NK-92 (cell line): ENCODE data around the gene FGGY.
"Not testable (repeated sequence)": the region's sequence is repeated elsewhere in the genome, so short reads cannot be mapped to it uniquely, and the experiment has no call there.

Experiments used
- DNase-seq: peaks from one replicate; lab custom pipeline; 2025; ENCODE audit not compliant: unreplicated experiment; lab: John Stamatoyannopoulos, UW

The FGGY gene

GRCh38 chr1:59568158-59568935 is 271.5 kb downstream of the FGGY start:
- no peak for DNase-seq

- no peak for DNase-seq
Measured at GRCh38 chr1:59569198-59569597, 272.3 kb downstream of the FGGY start.

GRCh38 chr1:59570524-59570923 is 273.6 kb downstream of the FGGY start:
- DNase-seq = no peak

GRCh38 chr1:59574085-59574484 is 277.2 kb downstream of the FGGY start:
- no peak for DNase-seq

GRCh38 chr1:59577774-59578173 is 280.9 kb downstream of the FGGY start:
- no peak for DNase-seq

- no peak for DNase-seq
Measured at GRCh38 chr1:59579222-59579621, 282.3 kb downstream of the FGGY start.

- no peak for DNase-seq
Measured at GRCh38 chr1:59580257-59580656, 283.4 kb downstream of the FGGY start.

- DNase-seq = not testable (repeated sequence)
Measured at GRCh38 chr1:59592410-59592809, 295.5 kb downstream of the FGGY start.

GRCh38 chr1:59592924-59593323 is 296.0 kb downstream of the FGGY start:
- DNase-seq = no peak

GRCh38 chr1:59593798-59594790 is 297.2 kb downstream of the FGGY start:
- no peak for DNase-seq

GRCh38 chr1:59595774-59596173 is 298.9 kb downstream of the FGGY start:
- DNase-seq = no peak

GRCh38 chr1:59596432-59596831 is 299.5 kb downstream of the FGGY start:
- no peak for DNase-seq

- DNase-seq = no peak
Measured at GRCh38 chr1:59596956-59597355, 300.1 kb downstream of the FGGY start.

- DNase-seq = no peak
Measured at GRCh38 chr1:59597420-59598119, 300.7 kb downstream of the FGGY start.

- DNase-seq = no peak
Measured at GRCh38 chr1:59598120-59598440, 301.2 kb downstream of the FGGY start.

- DNase-seq = no peak
Measured at GRCh38 chr1:59601041-59601441, 304.1 kb downstream of the FGGY start.

- no peak for DNase-seq
Measured at GRCh38 chr1:59601811-59602210, 304.9 kb downstream of the FGGY start.

GRCh38 chr1:59604191-59604590 is 307.3 kb downstream of the FGGY start:
- no peak for DNase-seq

- DNase-seq = no peak
Measured at GRCh38 chr1:59605184-59605583, 308.3 kb downstream of the FGGY start.

GRCh38 chr1:59605761-59606160 is 308.9 kb downstream of the FGGY start:
- DNase-seq = no peak

GRCh38 chr1:59609245-59609644 is 312.4 kb downstream of the FGGY start:
- DNase-seq = no peak
